Measurements from ENCODE around the gene TMEM126B.
A peak's percentile ranks its signal among the peaks of the same experiment; 100 is the strongest.

Gene TMEM126B

DNA sequence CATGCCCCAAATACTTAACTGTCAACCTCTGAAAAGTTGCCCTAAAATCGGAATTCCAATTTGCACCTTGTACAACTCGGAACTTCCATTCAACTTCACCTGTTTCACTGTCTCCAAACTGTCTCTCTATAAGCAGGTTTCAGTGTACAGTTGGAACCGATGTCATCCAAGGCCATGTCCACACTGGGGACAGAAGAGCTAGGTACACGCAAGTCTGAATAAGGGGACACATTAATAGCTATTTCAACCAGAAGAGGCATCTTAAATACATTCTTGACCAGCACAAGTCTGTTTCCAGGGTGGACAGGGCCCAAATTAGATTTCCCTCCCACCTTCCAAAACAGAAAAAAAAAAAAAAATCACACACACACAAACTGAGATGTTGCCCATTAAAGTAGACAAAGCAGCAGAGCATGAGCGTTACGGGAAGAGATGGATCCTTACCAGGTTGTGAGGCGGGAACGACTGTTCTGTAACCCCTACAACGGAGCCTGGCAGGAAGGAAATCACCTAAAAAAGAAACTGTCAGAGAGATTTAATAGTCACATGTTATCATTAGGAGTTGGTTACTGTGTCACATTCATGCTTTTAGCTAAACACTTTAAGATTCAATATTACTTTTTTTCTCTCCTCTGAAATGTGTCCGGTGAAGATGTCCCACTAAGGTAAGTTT lies 34.8 kb downstream of the TMEM126B start:
- intact Hi-C loops (cut with DNase I; ENCODE audit: low total_unique reads), result loop anchor here (5.0 kb wide), 1 partner anchor 36 kb away; the partner anchor contains the start of genes DLG2 and TMEM126B
- H3K4me1 ChIP-seq, result peaks cover 0 to 51% (median 24%) of the 10 kb centered on the region in 4 donors
- TF ChIP-seq, protein P1, sequence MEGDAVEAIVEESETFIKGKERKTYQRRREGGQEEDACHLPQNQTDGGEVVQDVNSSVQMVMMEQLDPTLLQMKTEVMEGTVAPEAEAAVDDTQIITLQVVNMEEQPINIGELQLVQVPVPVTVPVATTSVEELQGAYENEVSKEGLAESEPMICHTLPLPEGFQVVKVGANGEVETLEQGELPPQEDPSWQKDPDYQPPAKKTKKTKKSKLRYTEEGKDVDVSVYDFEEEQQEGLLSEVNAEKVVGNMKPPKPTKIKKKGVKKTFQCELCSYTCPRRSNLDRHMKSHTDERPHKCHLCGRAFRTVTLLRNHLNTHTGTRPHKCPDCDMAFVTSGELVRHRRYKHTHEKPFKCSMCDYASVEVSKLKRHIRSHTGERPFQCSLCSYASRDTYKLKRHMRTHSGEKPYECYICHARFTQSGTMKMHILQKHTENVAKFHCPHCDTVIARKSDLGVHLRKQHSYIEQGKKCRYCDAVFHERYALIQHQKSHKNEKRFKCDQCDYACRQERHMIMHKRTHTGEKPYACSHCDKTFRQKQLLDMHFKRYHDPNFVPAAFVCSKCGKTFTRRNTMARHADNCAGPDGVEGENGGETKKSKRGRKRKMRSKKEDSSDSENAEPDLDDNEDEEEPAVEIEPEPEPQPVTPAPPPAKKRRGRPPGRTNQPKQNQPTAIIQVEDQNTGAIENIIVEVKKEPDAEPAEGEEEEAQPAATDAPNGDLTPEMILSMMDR (IDR thresholded peaks at IDR 0.05), result no peak
- peaks cover 0 to 8% (median 6%) of the 10 kb centered on the region in 3 donors for H3K36me3 ChIP-seq
- peak overlapping the region; percentile 96 to 98 for H3K27ac ChIP-seq
- no peaks in the 10 kb centered on the region for H3K27me3 ChIP-seq
- no peak for DNase-seq
- no peaks in the 10 kb centered on the region for H3K9me3 ChIP-seq
- peak overlapping the region; percentile 71 to 95 for H3K4me3 ChIP-seq

DNA sequence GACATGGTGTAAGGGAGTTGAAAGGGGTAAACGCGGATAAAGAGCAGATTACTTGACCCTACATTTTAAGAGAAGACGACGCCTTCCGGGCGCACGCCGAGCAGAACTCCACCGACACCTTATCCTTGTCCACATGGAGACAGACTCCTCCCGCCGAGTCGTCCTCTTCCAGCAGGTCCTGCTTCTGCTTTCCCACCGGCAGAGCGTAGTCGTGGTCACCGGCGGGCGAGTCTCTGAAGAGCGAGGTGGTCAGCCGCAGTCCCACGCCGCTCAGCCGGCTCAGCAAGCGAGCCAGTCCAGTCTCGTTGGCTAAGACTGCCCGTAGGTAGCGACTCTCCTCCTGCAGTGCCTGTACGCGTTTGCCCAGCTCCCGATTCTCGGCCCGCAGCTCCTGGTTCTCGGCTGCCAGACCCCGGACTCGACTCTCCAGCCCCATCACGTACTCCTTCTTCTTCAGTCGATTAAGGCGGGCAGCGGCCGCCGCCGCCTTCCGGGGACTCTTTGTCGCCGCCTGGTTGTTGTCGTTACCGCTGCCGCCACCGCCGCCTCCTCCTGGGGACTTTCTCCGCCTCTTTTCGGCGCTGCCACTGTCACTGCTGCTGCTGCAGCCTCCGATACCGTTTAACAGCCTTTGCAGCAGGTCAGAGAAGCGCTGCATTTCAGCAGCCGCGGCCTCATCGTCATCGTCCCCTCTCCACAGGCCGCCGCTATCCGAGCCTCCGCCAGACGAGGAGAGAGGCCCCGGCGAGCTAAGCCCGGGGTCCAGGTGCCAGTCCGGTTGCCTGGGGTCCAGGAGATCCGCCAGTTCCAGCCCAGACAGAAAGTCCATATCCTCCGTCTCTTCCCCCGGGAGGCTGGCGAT lies 35.6 kb downstream of the TMEM126B start:
- intact Hi-C loops (cut with DNase I; ENCODE audit: low total_unique reads), result loop anchor here (5.0 kb wide), 1 partner anchor 37 kb away; the partner anchor contains the start of genes DLG2 and TMEM126B
- peak; percentile 82 to 90 for DNase-seq
- peak overlapping the region; percentile 71 to 95 for H3K4me3 ChIP-seq
- H3K9me3 ChIP-seq, result no peaks in the 10 kb centered on the region
- peaks cover 0 to 43% (median 21%) of the 10 kb centered on the region in 4 donors for H3K4me1 ChIP-seq
- peak overlapping the region; percentile 96 to 98 for H3K27ac ChIP-seq
- H3K36me3 ChIP-seq, result peaks cover 0 to 8% (median 6%) of the 10 kb centered on the region in 3 donors
- TF ChIP-seq, protein P1 (IDR thresholded peaks at IDR 0.05), result peak; percentile 61 to 67
- no peaks in the 10 kb centered on the region for H3K27me3 ChIP-seq

DNA sequence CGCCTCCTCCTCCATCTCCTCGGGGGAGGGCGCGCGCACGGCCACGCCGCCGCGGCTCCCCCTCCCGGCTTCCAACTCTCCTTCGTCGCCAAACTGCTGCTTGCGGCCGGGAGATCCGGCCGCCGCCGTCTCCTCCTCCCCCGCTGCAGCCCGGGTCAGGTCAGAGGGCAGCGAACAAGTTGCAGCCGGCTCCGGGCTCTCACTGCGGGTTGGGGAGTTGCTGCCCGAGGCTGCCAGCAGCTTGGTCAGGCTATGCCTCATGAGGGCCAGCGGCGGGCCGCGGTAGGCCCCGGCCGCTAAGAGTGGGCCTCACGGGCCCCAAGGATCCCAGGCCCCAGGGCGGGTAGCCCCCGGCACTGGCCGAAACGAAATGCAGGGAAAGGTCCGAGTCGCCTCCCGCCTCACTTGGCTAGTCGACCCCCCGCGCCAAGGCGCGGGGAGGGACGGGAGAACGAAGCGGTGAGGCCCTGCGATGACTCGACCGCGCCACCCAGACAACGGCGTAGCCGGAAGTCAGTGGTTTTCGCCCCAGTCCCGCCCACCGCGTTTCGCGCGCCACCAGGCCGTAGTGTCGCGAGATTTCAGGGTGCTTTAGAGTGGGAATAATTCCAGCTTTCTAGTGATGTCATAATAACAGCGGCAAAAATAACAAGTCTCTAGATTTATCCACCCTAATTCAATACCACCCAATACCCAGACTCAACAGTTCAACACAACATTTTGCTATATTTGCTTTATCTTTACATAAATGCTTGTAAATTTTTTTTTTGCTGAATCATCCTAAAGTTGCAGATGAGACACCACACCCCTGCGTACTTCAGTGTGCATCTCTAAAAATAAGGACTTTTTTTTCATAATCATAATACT lies 36.5 kb downstream of the TMEM126B start, which contains the start of gene CREBZF:
Gene CREBZF (minus strand): TSS at position 515 of the 867 bp plus-strand sequence. CDS start 254 bp downstream, at position 261.
- TF ChIP-seq, protein P1 (IDR thresholded peaks at IDR 0.05), result peak in 1 of 2 experiments; percentile 13
- no peaks in the 10 kb centered on the region for H3K9me3 ChIP-seq
- H3K27me3 ChIP-seq, result no peaks in the 10 kb centered on the region
- H3K4me1 ChIP-seq, result peaks cover 0 to 35% (median 15%) of the 10 kb centered on the region in 4 donors
- intact Hi-C loops (cut with DNase I; ENCODE audit: low total_unique reads), result loop anchor here (5.0 kb wide), 1 partner anchor 38 kb away; the partner anchor contains the start of genes DLG2 and TMEM126B
- peak within 1 kb of the TSS; percentile 71 to 95 for H3K4me3 ChIP-seq
- DNase-seq, result peak; percentile 92 to 97
- H3K36me3 ChIP-seq, result peaks cover 0 to 6% (median 5%) of the 10 kb centered on the region in 3 donors
- H3K27ac ChIP-seq, result peak within 1 kb of the TSS; percentile 96 to 98

DNA sequence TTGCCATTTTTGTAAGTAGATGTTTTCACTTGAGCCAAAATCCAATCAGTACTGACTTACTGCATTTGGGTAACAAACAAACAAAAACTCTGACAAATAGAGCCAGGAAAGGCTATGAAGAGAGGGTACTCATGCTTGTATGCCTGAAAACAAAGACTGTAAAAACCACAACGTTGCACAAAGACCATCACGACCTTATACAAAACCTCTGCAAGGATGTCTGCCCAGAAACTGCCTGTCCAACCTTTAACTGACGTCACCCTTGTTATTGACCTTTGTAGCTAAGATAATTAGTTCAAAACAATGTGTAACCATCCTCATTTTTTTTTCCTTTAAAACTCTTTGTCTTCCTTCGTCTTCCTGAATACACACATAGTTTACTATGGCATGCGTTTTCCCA lies 37.3 kb downstream of the TMEM126B start:
- Histone ChIP-seq H3K36me3 (no peaks in the 10 kb centered on the region), H3K27me3 (no peaks in the 10 kb centered on the region), H3K27ac (peak overlapping the region; percentile 96 to 98), H3K4me3 (no peak overlapping the region), H3K9me3 (no peaks in the 10 kb centered on the region), H3K4me1 (peaks cover 0 to 26% (median 12%) of the 10 kb centered on the region in 4 donors)
- TF ChIP-seq, protein P1 (IDR thresholded peaks at IDR 0.05), result no peak
- intact Hi-C loops (cut with DNase I; ENCODE audit: low total_unique reads), result no loop called here
- no peak for DNase-seq

DNA sequence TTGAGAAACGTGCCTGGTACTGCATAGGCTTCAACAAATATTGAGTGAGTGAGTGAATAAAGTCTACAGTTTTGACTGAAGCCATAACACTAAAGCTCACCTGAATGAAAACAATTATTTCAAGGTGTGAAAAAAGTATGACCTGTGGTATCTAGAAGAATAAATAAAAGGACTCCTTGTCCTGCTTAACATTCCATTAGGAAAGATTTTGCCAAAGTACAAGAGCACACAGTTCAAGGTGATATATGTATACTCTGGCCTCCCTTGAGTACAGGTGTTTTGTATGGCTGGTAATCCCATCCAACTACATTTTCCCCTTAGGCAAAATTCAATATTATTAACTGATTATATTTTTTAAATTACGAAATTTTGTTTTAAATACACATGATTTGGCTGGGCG lies 38.3 kb downstream of the TMEM126B start:
- Histone ChIP-seq H3K4me1 (peaks cover 0 to 16% (median 4%) of the 10 kb centered on the region in 4 donors), H3K27me3 (no peaks in the 10 kb centered on the region), H3K27ac (no peak overlapping the region), H3K9me3 (no peaks in the 10 kb centered on the region), H3K36me3 (no peaks in the 10 kb centered on the region), H3K4me3 (no peak overlapping the region)
- no peak for DNase-seq
- TF ChIP-seq, protein P1 (IDR thresholded peaks at IDR 0.05), result no peak
- intact Hi-C loops (cut with DNase I; ENCODE audit: low total_unique reads), result no loop called here

Measured in tibial artery (tissue), 4 donors.